GM21528 (cell line): ENCODE results near the gene PCA3.

Experiments
- ATAC-seq: cut with Tn5 transposase; IDR thresholded peaks from one replicate; pipeline ENCODE4 v1.9.1; 2021; ENCODE audit warnings: mild to moderate bottlenecking, moderate library complexity; ENCODE audit not compliant: unreplicated experiment, low FRiP score

The PCA3 gene

GRCh38 chr9:76756268-76756640 lies 8.0 kb upstream of the PCA3 start:
- ATAC-seq, result no peak

GRCh38 chr9:76756941-76757673 lies 7.1 kb upstream of the PCA3 start:
- ATAC-seq, result no peak

- no peak for ATAC-seq
Measured at GRCh38 chr9:76758476-76758875, 5.8 kb upstream of the PCA3 start.

- ATAC-seq, result no peak
Measured at GRCh38 chr9:76759732-76760131, 4.5 kb upstream of the PCA3 start.

- ATAC-seq, result no peak
Measured at GRCh38 chr9:76761448-76761847, 2.8 kb upstream of the PCA3 start.

- ATAC-seq, result no peak
Measured at GRCh38 chr9:76766126-76766525, 1.9 kb downstream of the PCA3 start.

- no peak for ATAC-seq
Measured at GRCh38 chr9:76772686-76773445, 8.6 kb downstream of the PCA3 start.

- ATAC-seq, result no peak
Measured at GRCh38 chr9:76784881-76785280, 20.6 kb downstream of the PCA3 start.

GRCh38 chr9:76785501-76785900 lies 21.3 kb downstream of the PCA3 start:
- ATAC-seq, result no peak

GRCh38 chr9:76787677-76788076 lies 23.4 kb downstream of the PCA3 start:
- no peak for ATAC-seq

GRCh38 chr9:76789840-76790239 lies 25.6 kb downstream of the PCA3 start:
- no peak for ATAC-seq

- ATAC-seq, result no peak
Measured at GRCh38 chr9:76793784-76794431, 29.7 kb downstream of the PCA3 start.

- no peak for ATAC-seq
Measured at GRCh38 chr9:76796296-76796695, 32.1 kb downstream of the PCA3 start.

GRCh38 chr9:76798527-76798926 lies 34.3 kb downstream of the PCA3 start:
- ATAC-seq, result no peak

GRCh38 chr9:76799473-76799872 lies 35.2 kb downstream of the PCA3 start:
- ATAC-seq, result no peak

GRCh38 chr9:76800901-76801300 lies 36.7 kb downstream of the PCA3 start:
- no peak for ATAC-seq

GRCh38 chr9:76803083-76803482 lies 38.8 kb downstream of the PCA3 start:
- ATAC-seq, result no peak

GRCh38 chr9:76803762-76804161 lies 39.5 kb downstream of the PCA3 start:
- no peak for ATAC-seq

GRCh38 chr9:76808636-76809035 lies 44.4 kb downstream of the PCA3 start:
- no peak for ATAC-seq

- ATAC-seq, result no peak
Measured at GRCh38 chr9:76810377-76810957, 46.2 kb downstream of the PCA3 start.

- ATAC-seq, result no peak
Measured at GRCh38 chr9:76812591-76812990, 48.4 kb downstream of the PCA3 start.
